HG02623 (cell line): ENCODE measurements around the gene MAGI1.

Source experiments
- ATAC-seq: cut with Tn5 transposase; IDR thresholded peaks from one replicate; pipeline ENCODE4 v1.9.1; 2021; ENCODE audit warnings: moderate library complexity; ENCODE audit not compliant: unreplicated experiment

The MAGI1 gene

GRCh38 chr3:65810302-65810701, 228.4 kb downstream of the MAGI1 start:
- no peak for ATAC-seq

GRCh38 chr3:65809641-65810150, 229.0 kb downstream of the MAGI1 start:
- ATAC-seq, result no peak

- ATAC-seq, result no peak
Measured at GRCh38 chr3:65808824-65809223, 229.9 kb downstream of the MAGI1 start.

GRCh38 chr3:65808407-65808806, 230.3 kb downstream of the MAGI1 start:
- no peak for ATAC-seq

- no peak for ATAC-seq
Measured at GRCh38 chr3:65807225-65807624, 231.5 kb downstream of the MAGI1 start.

- ATAC-seq, result no peak
Measured at GRCh38 chr3:65806600-65806999, 232.1 kb downstream of the MAGI1 start.

- no peak for ATAC-seq
Measured at GRCh38 chr3:65796676-65797075, 242.0 kb downstream of the MAGI1 start.

GRCh38 chr3:65795166-65795565, 243.6 kb downstream of the MAGI1 start:
- no peak for ATAC-seq

GRCh38 chr3:65793495-65794200, 245.1 kb downstream of the MAGI1 start:
- no peak for ATAC-seq

GRCh38 chr3:65788461-65788860, 250.3 kb downstream of the MAGI1 start:
- ATAC-seq, result no peak

GRCh38 chr3:65787827-65788226, 250.9 kb downstream of the MAGI1 start:
- ATAC-seq, result no peak

GRCh38 chr3:65787340-65787739, 251.4 kb downstream of the MAGI1 start:
- no peak for ATAC-seq

- no peak for ATAC-seq
Measured at GRCh38 chr3:65786890-65787289, 251.8 kb downstream of the MAGI1 start.

GRCh38 chr3:65785065-65785645, 253.6 kb downstream of the MAGI1 start:
- no peak for ATAC-seq

GRCh38 chr3:65783117-65783516, 255.6 kb downstream of the MAGI1 start:
- ATAC-seq, result no peak

- no peak for ATAC-seq
Measured at GRCh38 chr3:65781594-65781993, 257.1 kb downstream of the MAGI1 start.

GRCh38 chr3:65779390-65779789, 259.3 kb downstream of the MAGI1 start:
- no peak for ATAC-seq

- ATAC-seq, result no peak
Measured at GRCh38 chr3:65778968-65779367, 259.8 kb downstream of the MAGI1 start.

- no peak for ATAC-seq
Measured at GRCh38 chr3:65777050-65777449, 261.7 kb downstream of the MAGI1 start.

GRCh38 chr3:65776494-65776893, 262.2 kb downstream of the MAGI1 start:
- ATAC-seq, result no peak

GRCh38 chr3:65776081-65776480, 262.6 kb downstream of the MAGI1 start:
- no peak for ATAC-seq

GRCh38 chr3:65772758-65773157, 266.0 kb downstream of the MAGI1 start:
- ATAC-seq, result no peak

GRCh38 chr3:65767551-65767950, 271.2 kb downstream of the MAGI1 start:
- no peak for ATAC-seq
